SK-N-SH treated with all-trans-retinoic acid at 6 μM for 48 hours (cell line): Measurements from ENCODE around the gene ZNF891.

Source experiments
- ATAC-seq: fragments of 200-7000 bp; cut with Tn5 transposase; 3 replicates; pipeline ENCODE4 v1.9.1; 2020; ENCODE audit warnings: mild to moderate bottlenecking, moderate library complexity
- ARNTL ChIP-seq: fragments of 450-650 bp; formaldehyde crosslinking; IDR thresholded peaks from 2 replicates; pipeline ENCODE4 v1.5.0; 2020; ENCODE audit warnings: low read depth, mild to moderate bottlenecking, moderate library complexity, borderline replicate concordance
- BACH2 ChIP-seq: fragments of 250-450 bp; sonication (Bioruptor Pico); IDR thresholded peaks from 2 replicates; pipeline ENCODE4 v1.9.0; 2021; ENCODE audit warnings: mild to moderate bottlenecking, borderline replicate concordance
- CSDC2 ChIP-seq: fragments of 250-450 bp; sonication (Bioruptor Pico); IDR thresholded peaks from 2 replicates; pipeline ENCODE4 v1.5.0; 2020; ENCODE audit warnings: mild to moderate bottlenecking, moderate library complexity
- ESRRG ChIP-seq: fragments of 250-450 bp; sonication (Bioruptor Pico); IDR thresholded peaks from 2 replicates; pipeline ENCODE4 v1.6.1; 2021; ENCODE audit warnings: mild to moderate bottlenecking
- GLIS3 ChIP-seq: fragments of 250-450 bp; sonication (Bioruptor Pico); IDR thresholded peaks from 2 replicates; pipeline ENCODE4 v1.5.0; 2020; ENCODE audit warnings: mild to moderate bottlenecking, moderate library complexity
- OSR1 ChIP-seq: fragments of 250-450 bp; sonication (Bioruptor Pico); IDR thresholded peaks from 2 replicates; pipeline ENCODE4 v1.8.0; 2022; ENCODE audit warnings: moderate library complexity, mild to moderate bottlenecking, inconsistent platforms
- PPARA ChIP-seq: fragments of 250-450 bp; sonication (Bioruptor Pico); IDR thresholded peaks from 2 replicates; pipeline ENCODE4 v1.5.0; 2020; ENCODE audit warnings: mild to moderate bottlenecking, borderline replicate concordance
- RARB ChIP-seq: fragments of 250-450 bp; sonication (Bioruptor Pico); IDR thresholded peaks from 2 replicates; pipeline ENCODE4 v1.8.0; 2021; ENCODE audit warnings: mild to moderate bottlenecking, moderate library complexity
- SNAI2 ChIP-seq: fragments of 250-450 bp; sonication (Bioruptor Pico); IDR thresholded peaks from 2 replicates; pipeline ENCODE4 v1.5.0; 2020; ENCODE audit warnings: mild to moderate bottlenecking, moderate library complexity
- TOX ChIP-seq: fragments of 250-450 bp; sonication (Bioruptor Pico); IDR thresholded peaks from 2 replicates; pipeline ENCODE4 v1.8.0; 2021; ENCODE audit warnings: mild to moderate bottlenecking, moderate library complexity, borderline replicate concordance
- ZC3H10 ChIP-seq: fragments of 250-450 bp; sonication (Bioruptor Pico); IDR thresholded peaks from 2 replicates; pipeline ENCODE4 v1.5.1; 2021; ENCODE audit warnings: mild to moderate bottlenecking, moderate library complexity
- ZFP30 ChIP-seq: fragments of 450-650 bp; formaldehyde crosslinking; IDR thresholded peaks from 2 replicates; pipeline ENCODE4 v1.5.0; 2022; ENCODE audit warnings: mild to moderate bottlenecking, moderate library complexity
- ZNF565 ChIP-seq: fragments of 450-650 bp; formaldehyde crosslinking; conservative IDR thresholded peaks from 2 replicates; pipeline ENCODE4 v1.5.0; 2020; ENCODE audit warnings: low read depth, mild to moderate bottlenecking, moderate library complexity
- ZNF70 ChIP-seq: fragments of 450-650 bp; formaldehyde crosslinking; IDR thresholded peaks from 2 replicates; pipeline ENCODE4 v1.5.0; 2020; ENCODE audit warnings: mild to moderate bottlenecking, moderate library complexity
- ZNF8 ChIP-seq: fragments of 450-650 bp; formaldehyde crosslinking; IDR thresholded peaks from 2 replicates; pipeline ENCODE4 v1.5.0; 2020; ENCODE audit warnings: mild to moderate bottlenecking, moderate library complexity
- TF ChIP-seq, protein P1 (sequence below): fragments of 250-450 bp; sonication (Bioruptor Pico); IDR thresholded peaks from 2 replicates; pipeline ENCODE4 v1.5.1; 2020; ENCODE audit warnings: low read depth, mild to moderate bottlenecking, moderate library complexity
- TF ChIP-seq, protein P2 (sequence below): fragments of 250-450 bp; sonication (Bioruptor Pico); IDR thresholded peaks from 2 replicates; pipeline ENCODE4 v1.5.1; 2021; ENCODE audit warnings: mild to moderate bottlenecking, moderate library complexity
- TF ChIP-seq, protein P3 (sequence below): fragments of 250-450 bp; sonication (Bioruptor Pico); IDR thresholded peaks from 2 replicates; pipeline ENCODE4 v1.5.0; 2020; ENCODE audit warnings: mild to moderate bottlenecking, moderate library complexity
- TF ChIP-seq, protein P4 (sequence below): fragments of 250-450 bp; sonication (Bioruptor Pico); IDR thresholded peaks from 2 replicates; pipeline ENCODE4 v1.8.0; 2021; ENCODE audit warnings: low read depth, mild to moderate bottlenecking, moderate library complexity, borderline replicate concordance
- TF ChIP-seq, protein P5 (sequence below): fragments of 250-450 bp; sonication (Bioruptor Pico); IDR thresholded peaks from 2 replicates; pipeline ENCODE4 v1.8.0; 2020; ENCODE audit warnings: mild to moderate bottlenecking, moderate library complexity, borderline replicate concordance

ZNF891 gene

DNA sequence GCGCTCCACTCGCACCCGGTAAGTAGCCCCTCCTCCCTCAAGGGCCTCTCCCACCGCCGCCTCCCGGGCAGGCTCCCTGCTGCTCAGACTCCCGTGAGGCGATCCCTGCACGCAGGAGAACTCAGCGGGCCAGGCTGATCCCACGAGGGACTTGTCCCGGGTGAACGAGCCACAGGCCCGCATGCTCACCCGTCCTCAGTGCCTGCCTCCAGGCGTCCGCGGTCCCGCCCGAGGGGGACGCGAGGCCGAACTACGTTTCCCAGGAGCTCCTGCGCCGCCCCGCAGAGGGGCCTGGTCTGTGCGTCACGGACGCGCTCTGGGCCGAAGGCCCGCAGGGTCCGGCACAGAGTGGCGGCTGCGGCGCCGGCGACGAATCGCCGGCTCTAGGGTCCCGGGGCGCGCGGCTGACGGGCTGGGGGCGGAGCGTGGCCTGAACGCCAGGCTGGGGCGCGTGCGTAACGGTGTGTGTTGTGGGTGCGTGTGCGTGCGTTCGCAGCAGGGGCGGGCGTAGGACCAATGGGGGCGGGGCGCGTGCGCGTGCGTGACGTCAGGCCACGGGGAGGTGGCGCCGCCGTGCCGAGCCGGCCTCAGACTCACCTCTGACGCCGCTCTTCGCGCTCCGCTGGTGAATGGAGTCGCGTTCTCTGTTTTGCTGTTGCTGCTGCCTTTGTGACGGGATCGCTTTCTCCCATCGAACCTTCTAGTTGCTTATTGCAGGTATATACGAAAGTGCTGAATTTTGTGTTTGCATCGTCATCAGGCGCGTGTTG is at the start of gene ZNF891, which contains the start of gene ZNF10:
ZNF891 (minus strand) TSS at position 237 of the 770 bp plus-strand sequence. CDS start 8,356 bp downstream, outside the sequence.
ZNF10 (plus strand) TSS at position 590 of the 770 bp plus-strand sequence. CDS start 13,866 bp downstream, outside the sequence.
- ATAC-seq, result peak; percentile 98
- TF ChIP-seq, protein P1, sequence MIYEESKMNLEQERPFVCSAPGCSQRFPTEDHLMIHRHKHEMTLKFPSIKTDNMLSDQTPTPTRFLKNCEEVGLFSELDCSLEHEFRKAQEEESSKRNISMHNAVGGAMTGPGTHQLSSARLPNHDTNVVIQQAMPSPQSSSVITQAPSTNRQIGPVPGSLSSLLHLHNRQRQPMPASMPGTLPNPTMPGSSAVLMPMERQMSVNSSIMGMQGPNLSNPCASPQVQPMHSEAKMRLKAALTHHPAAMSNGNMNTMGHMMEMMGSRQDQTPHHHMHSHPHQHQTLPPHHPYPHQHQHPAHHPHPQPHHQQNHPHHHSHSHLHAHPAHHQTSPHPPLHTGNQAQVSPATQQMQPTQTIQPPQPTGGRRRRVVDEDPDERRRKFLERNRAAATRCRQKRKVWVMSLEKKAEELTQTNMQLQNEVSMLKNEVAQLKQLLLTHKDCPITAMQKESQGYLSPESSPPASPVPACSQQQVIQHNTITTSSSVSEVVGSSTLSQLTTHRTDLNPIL (CRISPR knock-in tag), result no peak
- TF ChIP-seq ZNF565 (CRISPR knock-in tag), result peak; percentile 52; the same call in 1 of the 2 replicates

DNA sequence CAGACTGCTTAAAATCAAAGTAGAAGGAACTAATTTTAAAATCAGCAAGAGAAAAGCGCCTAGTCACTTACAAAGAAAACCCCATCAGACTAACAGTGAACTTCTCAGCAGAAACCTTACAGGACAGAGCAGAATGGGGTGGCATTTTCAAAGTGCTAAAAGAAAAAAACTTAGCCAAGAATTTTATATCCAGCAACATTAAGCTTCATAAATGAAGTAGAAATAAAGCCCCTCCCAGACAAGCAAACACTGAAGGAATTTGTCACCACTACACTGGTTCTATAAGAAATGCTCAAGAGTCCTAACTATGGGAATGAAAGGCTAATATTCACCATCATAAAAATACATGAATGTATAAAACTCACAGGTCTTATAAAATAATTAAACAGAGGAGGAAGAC is 44.8 kb upstream of the ZNF891 start:
- TF ChIP-seq, protein P2, sequence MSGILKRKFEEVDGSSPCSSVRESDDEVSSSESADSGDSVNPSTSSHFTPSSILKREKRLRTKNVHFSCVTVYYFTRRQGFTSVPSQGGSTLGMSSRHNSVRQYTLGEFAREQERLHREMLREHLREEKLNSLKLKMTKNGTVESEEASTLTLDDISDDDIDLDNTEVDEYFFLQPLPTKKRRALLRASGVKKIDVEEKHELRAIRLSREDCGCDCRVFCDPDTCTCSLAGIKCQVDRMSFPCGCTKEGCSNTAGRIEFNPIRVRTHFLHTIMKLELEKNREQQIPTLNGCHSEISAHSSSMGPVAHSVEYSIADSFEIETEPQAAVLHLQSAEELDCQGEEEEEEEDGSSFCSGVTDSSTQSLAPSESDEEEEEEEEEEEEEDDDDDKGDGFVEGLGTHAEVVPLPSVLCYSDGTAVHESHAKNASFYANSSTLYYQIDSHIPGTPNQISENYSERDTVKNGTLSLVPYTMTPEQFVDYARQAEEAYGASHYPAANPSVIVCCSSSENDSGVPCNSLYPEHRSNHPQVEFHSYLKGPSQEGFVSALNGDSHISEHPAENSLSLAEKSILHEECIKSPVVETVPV (CRISPR knock-in tag), result no peak
- no peak for TF ChIP-seq ZNF70 (CRISPR knock-in tag)
- no peak for TF ChIP-seq ARNTL (CRISPR knock-in tag)
- no peak for TF ChIP-seq ZNF565 (CRISPR knock-in tag)
- no peak for ATAC-seq

DNA sequence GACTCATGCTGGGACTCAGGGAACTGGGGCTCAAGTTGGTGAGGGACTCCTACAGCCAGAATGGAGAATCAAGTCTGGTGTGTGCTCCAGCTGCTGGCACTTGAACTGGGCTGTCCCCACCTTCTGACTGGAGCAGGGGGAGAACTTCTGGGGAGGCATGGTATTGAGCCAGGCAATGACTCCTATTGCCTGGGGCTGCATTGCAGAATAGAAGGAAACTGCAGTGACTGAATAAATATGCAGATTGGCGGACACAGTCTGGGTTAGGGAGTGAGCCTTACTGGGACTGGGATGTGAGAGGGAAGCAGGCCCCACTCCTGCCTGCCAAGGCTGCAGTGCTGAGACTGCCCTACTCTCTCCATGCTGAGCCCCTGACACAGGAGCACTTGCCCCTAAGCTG is 42.4 kb upstream of the ZNF891 start:
- TF ChIP-seq BACH2 (no peak), ZC3H10 (CRISPR knock-in tag) (no peak), ZFP30 (no peak), ZNF70 (CRISPR knock-in tag) (no peak), OSR1 (CRISPR knock-in tag) (no peak), GLIS3 (CRISPR knock-in tag) (no peak), ZNF565 (CRISPR knock-in tag) (no peak), ESRRG (CRISPR knock-in tag) (no peak), TOX (no peak), ZNF8 (CRISPR knock-in tag) (no peak), SNAI2 (CRISPR knock-in tag) (no peak), CSDC2 (CRISPR knock-in tag) (no peak), RARB (CRISPR knock-in tag) (no peak), PPARA (CRISPR knock-in tag) (no peak)
- TF ChIP-seq, protein P1 (CRISPR knock-in tag), result no peak
- TF ChIP-seq, protein P3, sequence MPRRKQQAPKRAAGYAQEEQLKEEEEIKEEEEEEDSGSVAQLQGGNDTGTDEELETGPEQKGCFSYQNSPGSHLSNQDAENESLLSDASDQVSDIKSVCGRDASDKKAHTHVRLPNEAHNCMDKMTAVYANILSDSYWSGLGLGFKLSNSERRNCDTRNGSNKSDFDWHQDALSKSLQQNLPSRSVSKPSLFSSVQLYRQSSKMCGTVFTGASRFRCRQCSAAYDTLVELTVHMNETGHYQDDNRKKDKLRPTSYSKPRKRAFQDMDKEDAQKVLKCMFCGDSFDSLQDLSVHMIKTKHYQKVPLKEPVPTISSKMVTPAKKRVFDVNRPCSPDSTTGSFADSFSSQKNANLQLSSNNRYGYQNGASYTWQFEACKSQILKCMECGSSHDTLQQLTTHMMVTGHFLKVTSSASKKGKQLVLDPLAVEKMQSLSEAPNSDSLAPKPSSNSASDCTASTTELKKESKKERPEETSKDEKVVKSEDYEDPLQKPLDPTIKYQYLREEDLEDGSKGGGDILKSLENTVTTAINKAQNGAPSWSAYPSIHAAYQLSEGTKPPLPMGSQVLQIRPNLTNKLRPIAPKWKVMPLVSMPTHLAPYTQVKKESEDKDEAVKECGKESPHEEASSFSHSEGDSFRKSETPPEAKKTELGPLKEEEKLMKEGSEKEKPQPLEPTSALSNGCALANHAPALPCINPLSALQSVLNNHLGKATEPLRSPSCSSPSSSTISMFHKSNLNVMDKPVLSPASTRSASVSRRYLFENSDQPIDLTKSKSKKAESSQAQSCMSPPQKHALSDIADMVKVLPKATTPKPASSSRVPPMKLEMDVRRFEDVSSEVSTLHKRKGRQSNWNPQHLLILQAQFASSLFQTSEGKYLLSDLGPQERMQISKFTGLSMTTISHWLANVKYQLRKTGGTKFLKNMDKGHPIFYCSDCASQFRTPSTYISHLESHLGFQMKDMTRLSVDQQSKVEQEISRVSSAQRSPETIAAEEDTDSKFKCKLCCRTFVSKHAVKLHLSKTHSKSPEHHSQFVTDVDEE (CRISPR knock-in tag), result no peak
- TF ChIP-seq, protein P4, sequence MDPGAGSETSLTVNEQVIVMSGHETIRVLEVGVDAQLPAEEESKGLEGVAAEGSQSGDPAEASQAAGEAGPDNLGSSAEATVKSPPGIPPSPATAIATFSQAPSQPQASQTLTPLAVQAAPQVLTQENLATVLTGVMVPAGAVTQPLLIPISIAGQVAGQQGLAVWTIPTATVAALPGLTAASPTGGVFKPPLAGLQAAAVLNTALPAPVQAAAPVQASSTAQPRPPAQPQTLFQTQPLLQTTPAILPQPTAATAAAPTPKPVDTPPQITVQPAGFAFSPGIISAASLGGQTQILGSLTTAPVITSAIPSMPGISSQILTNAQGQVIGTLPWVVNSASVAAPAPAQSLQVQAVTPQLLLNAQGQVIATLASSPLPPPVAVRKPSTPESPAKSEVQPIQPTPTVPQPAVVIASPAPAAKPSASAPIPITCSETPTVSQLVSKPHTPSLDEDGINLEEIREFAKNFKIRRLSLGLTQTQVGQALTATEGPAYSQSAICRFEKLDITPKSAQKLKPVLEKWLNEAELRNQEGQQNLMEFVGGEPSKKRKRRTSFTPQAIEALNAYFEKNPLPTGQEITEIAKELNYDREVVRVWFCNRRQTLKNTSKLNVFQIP (CRISPR knock-in tag), result no peak
- TF ChIP-seq, protein P5, sequence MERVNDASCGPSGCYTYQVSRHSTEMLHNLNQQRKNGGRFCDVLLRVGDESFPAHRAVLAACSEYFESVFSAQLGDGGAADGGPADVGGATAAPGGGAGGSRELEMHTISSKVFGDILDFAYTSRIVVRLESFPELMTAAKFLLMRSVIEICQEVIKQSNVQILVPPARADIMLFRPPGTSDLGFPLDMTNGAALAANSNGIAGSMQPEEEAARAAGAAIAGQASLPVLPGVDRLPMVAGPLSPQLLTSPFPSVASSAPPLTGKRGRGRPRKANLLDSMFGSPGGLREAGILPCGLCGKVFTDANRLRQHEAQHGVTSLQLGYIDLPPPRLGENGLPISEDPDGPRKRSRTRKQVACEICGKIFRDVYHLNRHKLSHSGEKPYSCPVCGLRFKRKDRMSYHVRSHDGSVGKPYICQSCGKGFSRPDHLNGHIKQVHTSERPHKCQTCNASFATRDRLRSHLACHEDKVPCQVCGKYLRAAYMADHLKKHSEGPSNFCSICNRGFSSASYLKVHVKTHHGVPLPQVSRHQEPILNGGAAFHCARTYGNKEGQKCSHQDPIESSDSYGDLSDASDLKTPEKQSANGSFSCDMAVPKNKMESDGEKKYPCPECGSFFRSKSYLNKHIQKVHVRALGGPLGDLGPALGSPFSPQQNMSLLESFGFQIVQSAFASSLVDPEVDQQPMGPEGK (CRISPR knock-in tag), result no peak
- TF ChIP-seq, all 23 proteins: peak for 0
- ATAC-seq, result no peak
